Body of pancreas (tissue), 4 donors: ENCODE data around the gene PARS2. TPM values are rescaled to one million over a fixed set of nuclear protein-coding genes. Genes with fewer than 3 reads are reported as not detected.

Experiments
- ATAC-seq: fragments of 150-250 bp; one replicate; pipeline ENCODE4 v1.9.1; 2016
- DNase-seq, 4 donors: peaks; one replicate each; pipeline ENCODE4 v3.0.0-alpha.2; 2019
- H3K27ac ChIP-seq, 4 donors: fragments of 200-600 bp; sonication (generic); 1 replicate in 3 of 4; 2 replicates in 1 of 4; pipeline versions ENCODE4 v1.5.1 to v1.6.1; 2016 to 2019; ENCODE audit warnings: mild to moderate bottlenecking in 1 of 4, mixed read lengths in 1 of 4, moderate library complexity in 1 of 4
- H3K27me3 ChIP-seq, 2 donors: fragments of 200-600 bp; sonication (generic); one replicate each; pipeline ENCODE4 v1.6.0; 2016; ENCODE audit warnings: mild to moderate bottlenecking in 1 of 2
- H3K36me3 ChIP-seq, 2 donors: fragments of 200-600 bp; sonication (generic); replicated peaks in 1 of 2; 2 replicates each; pipeline ENCODE4 v1.5.1; 2016; ENCODE audit warnings: low read depth in 2 of 2; ENCODE audit not compliant: insufficient read depth in 1 of 2
- H3K4me1 ChIP-seq: fragments of 200-600 bp; sonication (generic); one replicate; pipeline ENCODE4 v1.6.0; 2016
- H3K4me3 ChIP-seq, 2 donors: fragments of 200-600 bp; sonication (generic); 1 replicate in 1 of 2; 2 replicates in 1 of 2; pipeline ENCODE4 v1.5.1; 2016 to 2019
- H3K9me3 ChIP-seq, 3 donors: fragments of 200-600 bp; sonication (generic); 1 replicate in 2 of 3; 2 replicates in 1 of 3; pipeline ENCODE4 v1.5.1; 2016
- CTCF ChIP-seq, 7 experiments: fragments of 450-650 bp in 4 of 7; fragments of 200-600 bp in 3 of 7; sonication (generic) in 3 of 7; IDR thresholded peaks; one replicate each; pipeline ENCODE4 v1.5.1; 2016 to 2019; ENCODE audit warnings: antibody characterized with exemption in 7 of 7
- POLR2A ChIP-seq, 3 donors: fragments of 450-650 bp; IDR thresholded peaks; one replicate each; pipeline ENCODE4 v1.6.1; 2016; ENCODE audit warnings: antibody characterized with exemption in 3 of 3, mild to moderate bottlenecking in 2 of 3
- WGBS, 2 donors: methylation state at CpG; one replicate each; pipeline ENCODE4 v1.1.5; 2017; 5-methylcytosine and 5-hydroxymethylcytosine counted together
- intact Hi-C: fragments of 100-400 bp; cut with DNase I; formaldehyde crosslinking; loops from one replicate; pipeline ENCODE4 v1.15.1; 2023
- total RNA-seq, 2 donors: library from RNA; depleted of rRNA; stranded (reverse); fragments of >200 nt; gene quantifications; one replicate each; pipeline ENCODE4 v1.1.0, GENCODE V29; 2016

PARS2 gene
- total RNA-seq, 2 donors from 2014 or later: 0.66 to 2.3 TPM

GRCh38 chr1:54808443-54809207, 44.3 kb upstream of the PARS2 start:
- intact Hi-C loops: no loop called here
- 75 to 83% methylated on average over 12 of the region's 12 CpGs for WGBS, 2 donors
- H3K9me3 ChIP-seq: no peaks in the 10 kb centered on the region
- H3K27me3 ChIP-seq: no peaks in the 10 kb centered on the region
- H3K4me1 ChIP-seq: peaks cover 7% of the 10 kb centered on the region
- no peak for ATAC-seq
- no peak overlapping the region for H3K4me3 ChIP-seq
- peak in 1 of 4 donors; percentile 4 for DNase-seq
- TF ChIP-seq CTCF (IDR thresholded peaks at IDR 0.05): no peak
- no peak for TF ChIP-seq POLR2A (IDR thresholded peaks at IDR 0.05)
- H3K27ac ChIP-seq: no peak overlapping the region
- H3K36me3 ChIP-seq: no peaks in the 10 kb centered on the region

DNA sequence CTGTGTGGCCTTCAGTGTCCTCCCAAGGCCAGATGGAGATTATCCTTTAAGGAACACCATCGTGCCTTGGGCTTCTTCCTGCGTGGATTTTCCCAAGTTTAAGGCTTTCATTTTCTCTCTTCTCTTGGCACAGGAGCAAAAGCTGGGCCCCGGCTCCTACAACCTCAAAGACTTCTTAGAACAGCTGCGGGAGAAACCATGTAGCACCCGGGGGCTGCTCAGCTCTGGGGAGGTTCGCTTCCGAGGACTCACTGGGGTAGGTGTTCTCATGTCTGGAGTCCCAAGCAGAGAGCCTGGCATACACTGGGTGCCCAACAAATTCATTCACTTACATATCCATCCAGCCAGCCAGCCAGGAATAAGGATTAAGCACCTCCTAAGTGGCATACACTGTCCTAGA, 43.4 kb upstream of the PARS2 start:
- H3K4me3 ChIP-seq: no peak overlapping the region
- peaks cover 7% of the 10 kb centered on the region for H3K4me1 ChIP-seq
- no peaks in the 10 kb centered on the region for H3K9me3 ChIP-seq
- H3K27me3 ChIP-seq: no peaks in the 10 kb centered on the region
- TF ChIP-seq CTCF (IDR thresholded peaks at IDR 0.05) (no peak), POLR2A (IDR thresholded peaks at IDR 0.05) (no peak)
- intact Hi-C loops: no loop called here
- no peak overlapping the region for H3K27ac ChIP-seq
- 74 to 78% methylated on average over 7 of the region's 7 CpGs for WGBS, 2 donors
- DNase-seq (peak in 1 of 4 donors; percentile 8), ATAC-seq (no peak)
- H3K36me3 ChIP-seq: no peaks in the 10 kb centered on the region

- no peak for TF ChIP-seq CTCF (IDR thresholded peaks at IDR 0.05)
- TF ChIP-seq POLR2A (IDR thresholded peaks at IDR 0.05): no peak
- H3K4me3 ChIP-seq: no peak overlapping the region
- no peak overlapping the region for H3K27ac ChIP-seq
- DNase-seq (peak in 1 of 4 donors; percentile 8), ATAC-seq (no peak)
- no peaks in the 10 kb centered on the region for H3K36me3 ChIP-seq
- H3K4me1 ChIP-seq: peaks cover 7% of the 10 kb centered on the region
- intact Hi-C loops: no loop called here
- 86 to 89% methylated on average over 5 to 11 of the region's 11 CpGs for WGBS, 2 donors
- no peaks in the 10 kb centered on the region for H3K27me3 ChIP-seq
- H3K9me3 ChIP-seq: no peaks in the 10 kb centered on the region
Observed at GRCh38 chr1:54806931-54807611, 42.7 kb upstream of the PARS2 start.

DNA sequence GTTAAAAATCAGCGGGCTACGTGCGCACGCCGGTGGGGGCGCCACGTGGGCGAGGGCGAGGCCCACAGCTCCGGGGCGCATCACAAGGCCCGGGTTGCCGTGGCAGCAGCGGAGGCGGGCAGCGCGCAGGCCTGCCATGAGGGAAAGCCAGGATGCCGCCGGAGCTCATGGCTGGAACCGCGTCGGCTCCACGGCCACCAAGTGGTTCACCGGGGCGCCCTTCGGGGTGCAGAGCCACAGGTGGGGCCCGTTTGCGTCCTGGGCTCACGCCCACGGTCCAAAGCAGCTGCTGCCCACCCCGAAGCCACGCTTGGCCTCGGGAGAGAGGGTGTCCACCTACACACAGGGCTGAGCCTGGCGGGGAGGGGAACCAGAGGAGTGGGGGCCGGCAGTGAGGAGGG, 41.7 kb upstream of the PARS2 start:
- intact Hi-C loops: no loop called here
- Histone ChIP-seq H3K4me1 (peaks cover 13% of the 10 kb centered on the region), H3K9me3 (no peaks in the 10 kb centered on the region), H3K27ac (no peak overlapping the region), H3K36me3 (no peaks in the 10 kb centered on the region), H3K4me3 (no peak overlapping the region), H3K27me3 (no peaks in the 10 kb centered on the region)
- ATAC-seq (no peak), DNase-seq (no peak)
- TF ChIP-seq CTCF (IDR thresholded peaks at IDR 0.05): no peak
- no peak for TF ChIP-seq POLR2A (IDR thresholded peaks at IDR 0.05)
- WGBS, 2 donors: 74 to 77% methylated on average over 26 to 35 of the region's 35 CpGs
